GM23248 (cell line): ENCODE results near the gene CNKSR3. TPM values are rescaled to one million over a fixed set of nuclear protein-coding genes. Genes with fewer than 3 reads are reported as not detected.

Experiments
- DNase-seq: peaks from one replicate; pipeline ENCODE4 v3.0.0-alpha.2; 2015
- H2AFZ ChIP-seq: fragments of 200-600 bp; sonication (generic); 2 replicates; pipeline ENCODE4 v1.6.1; 2016; ENCODE audit warnings: antibody characterized with exemption
- H3F3A ChIP-seq: fragments of 200-600 bp; sonication (generic); 2 replicates; pipeline ENCODE4 v1.6.1; 2016; ENCODE audit warnings: mild to moderate bottlenecking, antibody characterized with exemption, mixed run types; ENCODE audit not compliant: insufficient read depth
- H3K27ac ChIP-seq: fragments of 200-600 bp; sonication (generic); 2 replicates; pipeline ENCODE4 v1.5.1; 2016; ENCODE audit warnings: mild to moderate bottlenecking
- H3K27me3 ChIP-seq: fragments of 200-600 bp; sonication (generic); replicated peaks from 2 replicates; pipeline ENCODE4 v1.6.1; 2016; ENCODE audit warnings: mild to moderate bottlenecking; ENCODE audit not compliant: insufficient read depth
- H3K36me3 ChIP-seq: fragments of 200-600 bp; sonication (generic); 2 replicates; pipeline ENCODE4 v1.6.1; 2016; ENCODE audit warnings: low read depth, mild to moderate bottlenecking
- H3K4me1 ChIP-seq: fragments of 200-600 bp; sonication (generic); 2 replicates; pipeline ENCODE4 v1.6.1; 2016; ENCODE audit warnings: mild to moderate bottlenecking; ENCODE audit not compliant: insufficient read depth
- H3K4me2 ChIP-seq: fragments of 200-600 bp; sonication (generic); one replicate; pipeline ENCODE4 v1.6.1; 2016; ENCODE audit warnings: mild to moderate bottlenecking; ENCODE audit not compliant: unreplicated experiment
- H3K4me3 ChIP-seq: fragments of 200-600 bp; sonication (generic); 2 replicates; pipeline ENCODE4 v1.5.1; 2016; ENCODE audit warnings: mild to moderate bottlenecking
- H3K79me2 ChIP-seq: fragments of 200-600 bp; sonication (generic); 2 replicates; pipeline ENCODE4 v1.6.1; 2016; ENCODE audit warnings: mild to moderate bottlenecking; ENCODE audit not compliant: insufficient read depth
- H3K9ac ChIP-seq: fragments of 200-600 bp; sonication (generic); 2 replicates; pipeline ENCODE4 v1.6.1; 2016; ENCODE audit warnings: mild to moderate bottlenecking
- H3K9me2 ChIP-seq: fragments of 200-600 bp; sonication (generic); 2 replicates; pipeline ENCODE4 v1.6.1; 2016; ENCODE audit warnings: mixed run types, mild to moderate bottlenecking, moderate library complexity; ENCODE audit not compliant: insufficient read depth
- H3K9me3 ChIP-seq: fragments of 200-600 bp; sonication (generic); one replicate; pipeline ENCODE4 v1.6.1; 2017; ENCODE audit warnings: low read depth
- H4K20me1 ChIP-seq: fragments of 200-600 bp; sonication (generic); 2 replicates; pipeline ENCODE4 v1.6.0; 2016; ENCODE audit not compliant: insufficient read depth
- EZH2 ChIP-seq: fragments of 200-600 bp; sonication (generic); IDR thresholded peaks from 2 replicates; pipeline ENCODE4 v1.6.1; 2018; ENCODE audit warnings: antibody characterized with exemption, mild to moderate bottlenecking; ENCODE audit not compliant: insufficient read depth, poor library complexity, severe bottlenecking
- EZH2phosphoT487 ChIP-seq: fragments of 200-600 bp; sonication (generic); IDR thresholded peaks from 2 replicates; pipeline ENCODE4 v1.6.1; 2018; ENCODE audit warnings: antibody characterized with exemption, moderate library complexity, mild to moderate bottlenecking, low read depth; ENCODE audit not compliant: insufficient read depth
- whole genome bisulfite sequencing, 2 experiments: methylation state at CpG; one replicate each; pipeline ENCODE4 v1.1.6; 2015 to 2017; ENCODE audit warnings: low lambda C conversion rate in 2 of 2, low coverage in 1 of 2; ENCODE audit errors: missing lambda C conversion rate in 2 of 2; 5-methylcytosine and 5-hydroxymethylcytosine counted together
- in situ Hi-C: fragments of 300-500 bp; cut with MboI; formaldehyde crosslinking; loops from 2 replicates; pipeline ENCODE4 v1.15.0; 2020
- polyA plus RNA-seq: library from polyadenylated mRNA; unstranded; fragments of >200 nt; fragmentation: Nextera tagmentation; extraction: Ambion mirVana; gene quantifications from 2 replicates; pipeline ENCODE4 v1.2.1, GENCODE V29; 2016
- total RNA-seq: library from RNA; depleted of rRNA; stranded (reverse); fragments of >200 nt; shearing (Covaris generic); gene quantifications from 2 replicates; pipeline ENCODE4 v1.2.3, GENCODE V29; 2014

CNKSR3 gene
- total and polyA plus RNA-seq, 2 experiments from 2014 or later: 1.7 to 1.9 TPM

GRCh38 chr6:154407440-154407839 is 103.0 kb downstream of the CNKSR3 start:
- 96 to 98% methylated on average over 5 of the region's 5 CpGs for WGBS, 2 experiments
- H3K4me2 ChIP-seq: no peak overlapping the region
- H3K36me3 ChIP-seq: no peaks in the 10 kb centered on the region
- TF ChIP-seq EZH2phosphoT487 (no peak), EZH2 (no peak)
- no peaks in the 10 kb centered on the region for H3K27me3 ChIP-seq
- H3K4me3 ChIP-seq: no peak overlapping the region
- H3K9me3 ChIP-seq: no peaks in the 10 kb centered on the region
- no peaks in the 10 kb centered on the region for H3K79me2 ChIP-seq
- H3F3A ChIP-seq: peaks cover 31% of the 10 kb centered on the region
- no peak for DNase-seq
- in situ Hi-C loops: no loop called here
- no peak overlapping the region for H3K9ac ChIP-seq
- no peak overlapping the region for H2AFZ ChIP-seq
- H4K20me1 ChIP-seq: no peaks in the 10 kb centered on the region
- no peak overlapping the region for H3K27ac ChIP-seq
- peaks cover 51% of the 10 kb centered on the region for H3K4me1 ChIP-seq
- no peaks in the 10 kb centered on the region for H3K9me2 ChIP-seq

- no peak overlapping the region for H3K9ac ChIP-seq
- H3K9me2 ChIP-seq: no peaks in the 10 kb centered on the region
- H3K36me3 ChIP-seq: no peaks in the 10 kb centered on the region
- no peak overlapping the region for H3K4me3 ChIP-seq
- no peaks in the 10 kb centered on the region for H4K20me1 ChIP-seq
- H2AFZ ChIP-seq: no peak overlapping the region
- H3K79me2 ChIP-seq: no peaks in the 10 kb centered on the region
- no peaks in the 10 kb centered on the region for H3K27me3 ChIP-seq
- TF ChIP-seq EZH2 (no peak), EZH2phosphoT487 (no peak)
- peaks cover 31% of the 10 kb centered on the region for H3F3A ChIP-seq
- no peaks in the 10 kb centered on the region for H3K9me3 ChIP-seq
- no peak overlapping the region for H3K27ac ChIP-seq
- WGBS, 2 experiments: 99 to 100% methylated on average over 6 to 10 of the region's 10 CpGs
- no peak for DNase-seq
- no peak overlapping the region for H3K4me2 ChIP-seq
- peaks cover 46% of the 10 kb centered on the region for H3K4me1 ChIP-seq
- in situ Hi-C loops: no loop called here
These were observed 103.6 kb downstream of the CNKSR3 start for GRCh38 chr6:154406869-154407268.

- 93 to 95% methylated on average over 20 of the region's 20 CpGs for WGBS, 2 experiments
- Histone ChIP-seq H3K27ac (no peak overlapping the region), H3K4me1 (peaks cover 40% of the 10 kb centered on the region), H4K20me1 (no peaks in the 10 kb centered on the region), H3K27me3 (no peaks in the 10 kb centered on the region), H2AFZ (no peak overlapping the region), H3K36me3 (no peaks in the 10 kb centered on the region), H3F3A (peaks cover 30% of the 10 kb centered on the region), H3K9me3 (no peaks in the 10 kb centered on the region), H3K9me2 (no peaks in the 10 kb centered on the region), H3K79me2 (no peaks in the 10 kb centered on the region), H3K4me3 (no peak overlapping the region), H3K9ac (no peak overlapping the region), H3K4me2 (no peak overlapping the region)
- in situ Hi-C loops: no loop called here
- DNase-seq: no peak
- no peak for TF ChIP-seq EZH2phosphoT487
- no peak for TF ChIP-seq EZH2
These were observed 104.2 kb downstream of the CNKSR3 start for GRCh38 chr6:154406301-154406700.

GRCh38 chr6:154404791-154405400 is 105.6 kb downstream of the CNKSR3 start:
- Histone ChIP-seq H4K20me1 (no peaks in the 10 kb centered on the region), H3K27ac (peak overlapping the region; percentile 38; the same call in 1 of the 2 replicates), H3K27me3 (no peaks in the 10 kb centered on the region), H3K4me2 (peak overlapping the region; percentile 51), H3F3A (peaks cover 19% of the 10 kb centered on the region), H3K4me1 (peaks cover 28% of the 10 kb centered on the region), H3K9me2 (no peaks in the 10 kb centered on the region), H3K36me3 (no peaks in the 10 kb centered on the region), H3K4me3 (no peak overlapping the region), H3K79me2 (no peaks in the 10 kb centered on the region), H2AFZ (no peak overlapping the region), H3K9me3 (no peaks in the 10 kb centered on the region), H3K9ac (peak overlapping the region; percentile 19; the same call in 1 of the 2 replicates)
- 66 to 69% methylated on average over 6 of the region's 6 CpGs for WGBS, 2 experiments
- in situ Hi-C loops: no loop called here
- TF ChIP-seq EZH2phosphoT487 (no peak), EZH2 (no peak)
- peak; percentile 65 for DNase-seq

GRCh38 chr6:154403788-154404187 is 106.7 kb downstream of the CNKSR3 start:
- Histone ChIP-seq H4K20me1 (no peaks in the 10 kb centered on the region), H3K4me1 (peaks cover 32% of the 10 kb centered on the region), H3K9me3 (no peaks in the 10 kb centered on the region), H2AFZ (no peak overlapping the region), H3F3A (peaks cover 11% of the 10 kb centered on the region), H3K9ac (no peak overlapping the region), H3K27ac (no peak overlapping the region), H3K36me3 (no peaks in the 10 kb centered on the region), H3K79me2 (no peaks in the 10 kb centered on the region), H3K27me3 (no peaks in the 10 kb centered on the region), H3K9me2 (no peaks in the 10 kb centered on the region), H3K4me3 (no peak overlapping the region), H3K4me2 (peak overlapping the region; percentile 5)
- in situ Hi-C loops: no loop called here
- WGBS, 2 experiments: 31 to 59% methylated on average over 2 to 4 of the region's 4 CpGs
- DNase-seq: peak; percentile 67
- TF ChIP-seq EZH2 (no peak), EZH2phosphoT487 (no peak)
